Mucosa of descending colon (tissue), 3 donors: ENCODE data around the gene LRBA. TPM values are rescaled to one million over a fixed set of nuclear protein-coding genes. Genes with fewer than 3 reads are reported as not detected.

Experiments
- ATAC-seq: fragments of 200-7000 bp; cut with Tn5 transposase; one replicate; pipeline ENCODE4 v1.9.1; 2020; ENCODE audit warnings: mild to moderate bottlenecking, moderate library complexity
- DNase-seq, 3 donors: peaks; one replicate each; pipeline ENCODE4 v3.0.0-alpha.2; 2020
- H3K36me3 ChIP-seq: fragments of 200-600 bp; one replicate; pipeline ENCODE4 v1.8.0; 2021; ENCODE audit warnings: low read depth, mild to moderate bottlenecking
- H3K4me1 ChIP-seq: fragments of 200-600 bp; one replicate; pipeline ENCODE4 v1.8.0; 2021; ENCODE audit warnings: low read depth, mild to moderate bottlenecking
- H3K4me3 ChIP-seq: fragments of 200-600 bp; one replicate; pipeline ENCODE4 v1.8.0; 2021; ENCODE audit warnings: mild to moderate bottlenecking
- H3K9me3 ChIP-seq: fragments of 200-600 bp; one replicate; pipeline ENCODE4 v1.8.0; 2021; ENCODE audit warnings: mild to moderate bottlenecking
- CTCF ChIP-seq: fragments of 200-600 bp; IDR thresholded peaks from one replicate; pipeline ENCODE4 v1.8.0; 2022; ENCODE audit warnings: antibody characterized with exemption, mild to moderate bottlenecking
- intact Hi-C, 2 donors: fragments of 100-400 bp; cut with DNase I in 1 of 2; cut with micrococcal nuclease in 1 of 2; formaldehyde crosslinking; loops; one replicate each; pipeline versions ENCODE4 v1.11.0 to v1.11.1; 2022; cut with DNase I, micrococcal nuclease
- total RNA-seq, 3 donors: library from RNA; stranded (reverse); fragmentation: NEBNext Ultra II Directional in 2 of 3; extraction: Animal tissue kit (Norgen Biotek cat#: 25700) in 2 of 3; gene quantifications; one replicate each; pipeline versions ENCODE4 v1.2.1 to v1.2.4, GENCODE V29; 2021 to 2023
- donor health status: DM: no; HTN: no; CAD: no; lungs with moderate emphysema.
- donor health status: DM: no; HTN: no; CAD: no.
- donor health status: DM: no; HTN: yes; CAD: no.

The LRBA gene
- total RNA-seq, 3 donors from 2014 or later = 69.8 to 98.4 (median 76.2) TPM

GRCh38 chr4:150231107-150231770, 783.8 kb downstream of the LRBA start:
- no peak for DNase-seq
- Histone ChIP-seq H3K4me3 (no peak overlapping the region), H3K4me1 (no peaks in the 10 kb centered on the region), H3K36me3 (no peaks in the 10 kb centered on the region), H3K9me3 (no peaks in the 10 kb centered on the region)
- intact Hi-C loops = no loop called here
- no peak for ATAC-seq
- TF ChIP-seq CTCF = no peak

- no peak overlapping the region for H3K4me3 ChIP-seq
- no peaks in the 10 kb centered on the region for H3K9me3 ChIP-seq
- TF ChIP-seq CTCF = no peak
- DNase-seq (no peak), ATAC-seq (no peak)
- H3K36me3 ChIP-seq = no peaks in the 10 kb centered on the region
- H3K4me1 ChIP-seq = no peaks in the 10 kb centered on the region
- intact Hi-C loops = no loop called here
These were observed 784.5 kb downstream of the LRBA start for GRCh38 chr4:150230561-150230960.

- H3K4me1 ChIP-seq = no peaks in the 10 kb centered on the region
- no peak for DNase-seq
- no peaks in the 10 kb centered on the region for H3K9me3 ChIP-seq
- no peak for ATAC-seq
- H3K36me3 ChIP-seq = no peaks in the 10 kb centered on the region
- no peak for TF ChIP-seq CTCF
- intact Hi-C loops = no loop called here
- no peak overlapping the region for H3K4me3 ChIP-seq
These were observed 785.6 kb downstream of the LRBA start for GRCh38 chr4:150229520-150229919.

- Histone ChIP-seq H3K4me1 (no peaks in the 10 kb centered on the region), H3K36me3 (no peaks in the 10 kb centered on the region), H3K4me3 (no peak overlapping the region), H3K9me3 (no peaks in the 10 kb centered on the region)
- no peak for TF ChIP-seq CTCF
- DNase-seq (no peak), ATAC-seq (peak; percentile 40)
- intact Hi-C loops = no loop called here
These were observed 790.0 kb downstream of the LRBA start for GRCh38 chr4:150224896-150225591.

GRCh38 chr4:150219841-150220240, 795.2 kb downstream of the LRBA start:
- Histone ChIP-seq H3K4me1 (no peaks in the 10 kb centered on the region), H3K9me3 (no peaks in the 10 kb centered on the region), H3K36me3 (no peaks in the 10 kb centered on the region), H3K4me3 (no peak overlapping the region)
- DNase-seq (no peak), ATAC-seq (no peak)
- no peak for TF ChIP-seq CTCF
- intact Hi-C loops = loop anchor here in 1 of 2 donors (10.0 kb wide), 1 partner anchor 215 kb away; no protein-coding TSS in a partner anchor
